KMS-11 (cell line): ENCODE results near the gene SNCAIP.

Source experiments
- H2AFZ ChIP-seq: fragments of 200-600 bp; sonication (generic); 2 replicates; pipeline ENCODE4 v1.6.1; 2016; ENCODE audit warnings: antibody characterized with exemption, mixed run types, low read depth
- H3K27ac ChIP-seq: fragments of 200-600 bp; sonication (generic); 2 replicates; pipeline ENCODE4 v1.6.1; 2016; ENCODE audit warnings: mild to moderate bottlenecking, mixed run types
- H3K27me3 ChIP-seq: fragments of 200-600 bp; sonication (generic); 2 replicates; pipeline ENCODE4 v1.6.1; 2017; ENCODE audit warnings: mild to moderate bottlenecking, low read depth, mixed run types, moderate library complexity; ENCODE audit not compliant: insufficient read depth
- H3K36me3 ChIP-seq: fragments of 200-600 bp; sonication (generic); 2 replicates; pipeline ENCODE4 v1.6.1; 2017; ENCODE audit warnings: mild to moderate bottlenecking, mixed run types; ENCODE audit not compliant: insufficient read depth
- H3K4me1 ChIP-seq: fragments of 200-600 bp; sonication (generic); 2 replicates; pipeline ENCODE4 v1.6.1; 2016; ENCODE audit warnings: mild to moderate bottlenecking, low read depth, mixed run types; ENCODE audit not compliant: poor library complexity, severe bottlenecking
- H3K4me2 ChIP-seq: fragments of 200-600 bp; sonication (generic); 2 replicates; pipeline ENCODE4 v1.7.0; 2016; ENCODE audit warnings: mild to moderate bottlenecking, mixed run types
- H3K4me3 ChIP-seq: fragments of 200-600 bp; sonication (generic); IDR thresholded peaks from 2 replicates; pipeline ENCODE4 v1.6.1; 2017; ENCODE audit warnings: low read depth, low read length, mixed read lengths; ENCODE audit not compliant: insufficient read depth
- H3K79me2 ChIP-seq: fragments of 200-600 bp; sonication (generic); 2 replicates; pipeline ENCODE4 v1.6.1; 2016; ENCODE audit warnings: low read depth, mixed run types; ENCODE audit not compliant: insufficient read depth
- H3K9ac ChIP-seq: fragments of 200-600 bp; sonication (generic); 2 replicates; pipeline ENCODE4 v1.6.1; 2016; ENCODE audit warnings: mild to moderate bottlenecking, mixed run types
- H4K20me1 ChIP-seq: fragments of 200-600 bp; sonication (generic); 2 replicates; pipeline ENCODE4 v1.6.1; 2016; ENCODE audit warnings: mild to moderate bottlenecking, mixed run types; ENCODE audit not compliant: insufficient read depth
- CTCF ChIP-seq: fragments of 200-600 bp; sonication (generic); conservative IDR thresholded peaks from 2 replicates; pipeline ENCODE4 v1.6.1; 2017; ENCODE audit warnings: low read depth, mild to moderate bottlenecking, antibody characterized with exemption, low read length, moderate library complexity, mixed read lengths

SNCAIP gene

GRCh38 chr5:122400938-122401337 lies 88.9 kb downstream of the SNCAIP start:
- Histone ChIP-seq H3K27me3 (no peaks in the 10 kb centered on the region), H3K36me3 (no peaks in the 10 kb centered on the region), H3K4me2 (no peak overlapping the region), H3K4me3 (no peak overlapping the region), H3K79me2 (no peaks in the 10 kb centered on the region), H2AFZ (no peak overlapping the region), H4K20me1 (no peaks in the 10 kb centered on the region), H3K9ac (no peak overlapping the region), H3K4me1 (no peaks in the 10 kb centered on the region), H3K27ac (no peak overlapping the region)
- TF ChIP-seq CTCF = no peak

GRCh38 chr5:122401976-122402725 lies 90.1 kb downstream of the SNCAIP start:
- Histone ChIP-seq H3K4me3 (no peak overlapping the region), H3K27me3 (no peaks in the 10 kb centered on the region), H3K9ac (no peak overlapping the region), H2AFZ (no peak overlapping the region), H3K27ac (no peak overlapping the region), H3K4me1 (no peaks in the 10 kb centered on the region), H3K4me2 (no peak overlapping the region), H3K79me2 (no peaks in the 10 kb centered on the region), H4K20me1 (no peaks in the 10 kb centered on the region), H3K36me3 (no peaks in the 10 kb centered on the region)
- no peak for TF ChIP-seq CTCF

GRCh38 chr5:122402955-122403685 lies 91.1 kb downstream of the SNCAIP start:
- Histone ChIP-seq H3K36me3 (no peaks in the 10 kb centered on the region), H3K27me3 (no peaks in the 10 kb centered on the region), H2AFZ (no peak overlapping the region), H3K4me1 (no peaks in the 10 kb centered on the region), H4K20me1 (no peaks in the 10 kb centered on the region), H3K27ac (no peak overlapping the region), H3K4me3 (no peak overlapping the region), H3K79me2 (no peaks in the 10 kb centered on the region), H3K9ac (no peak overlapping the region), H3K4me2 (no peak overlapping the region)
- no peak for TF ChIP-seq CTCF

- no peak overlapping the region for H2AFZ ChIP-seq
These were observed 92.0 kb downstream of the SNCAIP start for GRCh38 chr5:122404018-122404417.

More at GRCh38 chr5:122404018-122404417, 92.0 kb downstream of the SNCAIP start:
- Histone ChIP-seq H3K27me3 (no peaks in the 10 kb centered on the region), H4K20me1 (no peaks in the 10 kb centered on the region), H3K36me3 (no peaks in the 10 kb centered on the region), H3K27ac (no peak overlapping the region), H3K9ac (no peak overlapping the region), H3K4me1 (peaks cover 6% of the 10 kb centered on the region), H3K4me2 (no peak overlapping the region), H3K4me3 (no peak overlapping the region), H3K79me2 (no peaks in the 10 kb centered on the region)
- no peak for TF ChIP-seq CTCF
